ENCODE measurements around the gene ABCC11.

GRCh38 chr16:48188449-48189102 lies 58.8 kb downstream of the ABCC11 start:
- TF ChIP-seq CTCF (IDR thresholded peaks at IDR 0.05) = no peak
- no peak for TF ChIP-seq POLR2A (IDR thresholded peaks at IDR 0.05)
- no peak for TF ChIP-seq POLR2AphosphoS5 (IDR thresholded peaks at IDR 0.05; ENCODE audit: insufficient read depth in 1 of 2, low read depth in 1 of 2)

Data from vagina (tissue), 2 donors.